HCT116 (cell line): ENCODE measurements around the gene BMAL1. TPM values are rescaled to one million over a fixed set of nuclear protein-coding genes. Genes with fewer than 3 reads are reported as not detected.

Experiments
- ATAC-seq: fragments of 200-7000 bp; cut with Tn5 transposase; 2 replicates; pipeline ENCODE4 v1.9.1; 2020; ENCODE audit warnings: mild to moderate bottlenecking, moderate library complexity
- BruUV-seq: library from RNA; stranded (reverse); fragments of 400-500 nt; replicated peaks from 2 replicates; lab custom pipeline; 2021; lab: Mats Ljungman, UMichigan
- CTCF ChIA-PET: fragments of 300-600 bp; sonication (Branson Sonifier 250); formaldehyde crosslinking; loops from one replicate; lab custom pipeline; 2021; ENCODE audit warnings: antibody characterized with exemption; lab: Charles Lee
- POLR2A ChIA-PET: fragments of 300-600, 350-600 bp; sonication (Branson Sonifier 250); formaldehyde crosslinking; loops from one replicate; lab custom pipeline; 2021; ENCODE audit warnings: antibody characterized with exemption; lab: Charles Lee
- RAD21 ChIA-PET, 2 experiments: fragments of 300-600 bp; sonication (Branson Sonifier 250); formaldehyde crosslinking; loops; one replicate each; lab custom pipeline; 2023; ENCODE audit warnings: low total read pairs in 2 of 2; ENCODE audit not compliant: uncharacterized antibody in 2 of 2, unreplicated experiment in 2 of 2, low non-redundant PET in 1 of 2; lab: Charles Lee
- DNase-seq: peaks from one replicate; pipeline ENCODE4 v3.0.0-alpha.2; 2010; ENCODE audit warnings: low read depth, low spot score
- H2AFZ ChIP-seq: fragments of 200-600 bp; shearing (Covaris generic), sonication (generic); 2 replicates; pipeline ENCODE4 v1.6.1; 2017; ENCODE audit warnings: low read depth, mixed run types, mixed read lengths, antibody characterized with exemption, low read length; ENCODE audit not compliant: poor library complexity, severe bottlenecking
- H3K27ac ChIP-seq: 2 replicates; pipeline ENCODE4 v1.5.1; 2012; ENCODE audit warnings: low read depth, low read length
- H3K27me3 ChIP-seq: fragments of 200-600 bp; sonication (generic); 2 replicates; pipeline ENCODE4 v1.6.1; 2016; ENCODE audit warnings: mixed run types, low read length, mixed read lengths; ENCODE audit not compliant: insufficient read depth
- H3K36me3 ChIP-seq, 2 experiments: fragments of 200-500 bp in 1 of 2; fragments of 200-600 bp in 1 of 2; sonication (Bioruptor generic) in 1 of 2; sonication (generic) in 1 of 2; 2 replicates each; pipeline versions ENCODE4 v1.5.1 to v1.6.1; 2014 to 2016; ENCODE audit warnings: low read length in 2 of 2, inconsistent platforms in 1 of 2, mixed read lengths in 1 of 2, mixed run types in 1 of 2; ENCODE audit not compliant: insufficient read depth in 2 of 2, control insufficient read depth in 1 of 2
- H3K4me1 ChIP-seq, 2 experiments: fragments of 200-600 bp in 1 of 2; sonication (generic) in 1 of 2; 2 replicates each; pipeline versions ENCODE4 v1.5.1 to v1.6.1; 2012 to 2017; ENCODE audit warnings: low read length in 2 of 2, inconsistent platforms in 1 of 2, mild to moderate bottlenecking in 1 of 2, mixed read lengths in 1 of 2, mixed run types in 1 of 2, moderate library complexity in 1 of 2; ENCODE audit not compliant: insufficient read depth in 2 of 2, control insufficient read depth in 1 of 2
- H3K4me2 ChIP-seq: fragments of 200-600 bp; sonication (generic); 2 replicates; pipeline ENCODE4 v1.6.1; 2017; ENCODE audit warnings: mixed run types, low read length, mixed read lengths
- H3K4me3 ChIP-seq, 2 experiments: fragments of 200-600 bp in 1 of 2; sonication (generic) in 1 of 2; replicated peaks in 1 of 2; 2 replicates each; pipeline ENCODE4 v1.5.1; 2011 to 2016; ENCODE audit warnings: low read length in 2 of 2, control low read depth in 1 of 2, low read depth in 1 of 2, mild to moderate bottlenecking in 1 of 2, mixed read lengths in 1 of 2, mixed run types in 1 of 2
- H3K79me2 ChIP-seq: fragments of 200-600 bp; sonication (generic); 2 replicates; pipeline ENCODE4 v1.6.1; 2017; ENCODE audit warnings: mild to moderate bottlenecking, mixed run types, low read length, moderate library complexity, mixed read lengths; ENCODE audit not compliant: insufficient read depth
- H3K9ac ChIP-seq: fragments of 200-600 bp; sonication (generic); 2 replicates; pipeline ENCODE4 v1.6.1; 2016; ENCODE audit warnings: low read length, mixed read lengths
- H3K9me2 ChIP-seq: fragments of 200-600 bp; sonication (generic), shearing (Covaris generic); 2 replicates; pipeline ENCODE4 v1.6.1; 2017; ENCODE audit warnings: mixed run types, mild to moderate bottlenecking, moderate library complexity; ENCODE audit not compliant: insufficient read depth
- H3K9me3 ChIP-seq, 2 experiments: fragments of 200-500 bp in 1 of 2; fragments of 200-600 bp in 1 of 2; sonication (Bioruptor generic) in 1 of 2; sonication (generic) in 1 of 2; 2 replicates each; pipeline ENCODE4 v1.6.1; 2014 to 2017; ENCODE audit warnings: low read length in 2 of 2, mixed read lengths in 2 of 2, inconsistent platforms in 1 of 2, low read depth in 1 of 2, mild to moderate bottlenecking in 1 of 2, mixed run types in 1 of 2, moderate library complexity in 1 of 2; ENCODE audit not compliant: control insufficient read depth in 1 of 2, insufficient read depth in 1 of 2
- H4K20me1 ChIP-seq: fragments of 200-600 bp; sonication (generic), shearing (Covaris generic); 2 replicates; pipeline ENCODE4 v1.6.1; 2017; ENCODE audit warnings: mixed run types, mild to moderate bottlenecking, moderate library complexity; ENCODE audit not compliant: insufficient read depth
- ATF3 ChIP-seq: IDR thresholded peaks from 2 replicates; pipeline ENCODE4 v1.6.1; 2012
- CBX3 ChIP-seq: IDR thresholded peaks from 2 replicates; pipeline ENCODE4 v1.6.1; 2012; ENCODE audit warnings: low read depth
- CEBPB ChIP-seq: IDR thresholded peaks from 2 replicates; pipeline ENCODE4 v1.6.1; 2012; ENCODE audit warnings: low read depth
- CTCF ChIP-seq, 3 experiments: fragments of 200-600 bp in 1 of 3; sonication (generic) in 1 of 3; IDR thresholded peaks in 2 of 3; conservative IDR thresholded peaks in 1 of 3; 2 replicates each; pipeline ENCODE4 v1.5.1; 2012 to 2017; ENCODE audit warnings: low read depth in 2 of 3, low read length in 2 of 3, antibody characterized with exemption in 1 of 3, borderline replicate concordance in 1 of 3, control low read depth in 1 of 3, mild to moderate bottlenecking in 1 of 3, mixed read lengths in 1 of 3, mixed run types in 1 of 3, moderate library complexity in 1 of 3; ENCODE audit not compliant: insufficient read depth in 1 of 3
- EGR1 ChIP-seq: IDR thresholded peaks from 2 replicates; pipeline ENCODE4 v1.6.1; 2012; ENCODE audit warnings: low read depth
- EZH2phosphoT487 ChIP-seq: fragments of 200-600 bp; IDR thresholded peaks from 2 replicates; pipeline ENCODE4 v1.6.1; 2018; ENCODE audit warnings: antibody characterized with exemption, borderline replicate concordance
- JUND ChIP-seq: IDR thresholded peaks from 2 replicates; pipeline ENCODE4 v1.6.1; 2012
- SRF ChIP-seq: IDR thresholded peaks from 2 replicates; pipeline ENCODE4 v1.6.1; 2012; ENCODE audit warnings: low read depth
- TCF7L2 ChIP-seq: IDR thresholded peaks from 2 replicates; pipeline ENCODE4 v1.7.0; 2011; ENCODE audit warnings: borderline replicate concordance, inconsistent platforms; ENCODE audit not compliant: insufficient read depth, insufficient read length; ENCODE audit errors: extremely low read depth
- ZFX ChIP-seq: fragments of 450-650 bp; IDR thresholded peaks from 2 replicates; pipeline ENCODE4 v1.6.1; 2017
- ZNF274 ChIP-seq: fragments of 200-500 bp; sonication (Bioruptor generic); IDR thresholded peaks from 2 replicates; pipeline ENCODE4 v1.6.1; 2014; ENCODE audit warnings: mild to moderate bottlenecking, low read depth, low read length, inconsistent platforms
- intact Hi-C: fragments of 100-400 bp; cut with micrococcal nuclease; formaldehyde crosslinking; loops from 2 replicates; pipeline ENCODE4 v1.10.0; 2022
- total RNA-seq: library from RNA; stranded (reverse); gene quantifications from one replicate; pipeline ENCODE4 v1.2.1, GENCODE V29; 2021; ENCODE audit not compliant: unreplicated experiment

BMAL1 gene
- total RNA-seq, 1 experiment from 2014 or later, result 17.6 TPM

GRCh38 chr11:13376402-13376801 lies 98.8 kb downstream of the BMAL1 start:
- DNase-seq (no peak), ATAC-seq (no peak)
- TF ChIP-seq ZFX (no peak), ATF3 (no peak), JUND (no peak), CBX3 (no peak), EGR1 (no peak), TCF7L2 (no peak), EZH2phosphoT487 (no peak), CTCF (IDR thresholded peaks at IDR 0.05 in 2 of 3, conservative IDR thresholded peaks at IDR 0.05 in 1 of 3; ENCODE audit: borderline replicate concordance in 1 of 3, insufficient read depth in 1 of 3, low read depth in 2 of 3, low read length in 2 of 3) (no peak)
- Histone ChIP-seq H4K20me1 (no peaks in the 10 kb centered on the region), H3K4me2 (no peak overlapping the region), H3K9me2 (no peaks in the 10 kb centered on the region), H2AFZ (no peak overlapping the region), H3K79me2 (no peaks in the 10 kb centered on the region), H3K4me1 (no peaks in the 10 kb centered on the region), H3K4me3 (no peak overlapping the region), H3K27me3 (no peaks in the 10 kb centered on the region), H3K27ac (no peak overlapping the region), H3K36me3 (peaks cover 4 to 7% of the 10 kb centered on the region in 2 experiments; a peak in 2 of 4 replicates), H3K9ac (no peak overlapping the region), H3K9me3 (no peaks in the 10 kb centered on the region)
- no TSS peak for BruUV-seq
- POLR2A ChIA-PET, result no interaction called here
- CTCF ChIA-PET, result interaction anchor here (1.1 to 2.9 kb wide), 3 partner anchors 10 to 166 kb away, joined by 3 to 6 read pairs (median 3); no protein-coding TSS in a partner anchor
- RAD21 ChIA-PET, result no interaction called here
- intact Hi-C loops, result no loop called here

DNA sequence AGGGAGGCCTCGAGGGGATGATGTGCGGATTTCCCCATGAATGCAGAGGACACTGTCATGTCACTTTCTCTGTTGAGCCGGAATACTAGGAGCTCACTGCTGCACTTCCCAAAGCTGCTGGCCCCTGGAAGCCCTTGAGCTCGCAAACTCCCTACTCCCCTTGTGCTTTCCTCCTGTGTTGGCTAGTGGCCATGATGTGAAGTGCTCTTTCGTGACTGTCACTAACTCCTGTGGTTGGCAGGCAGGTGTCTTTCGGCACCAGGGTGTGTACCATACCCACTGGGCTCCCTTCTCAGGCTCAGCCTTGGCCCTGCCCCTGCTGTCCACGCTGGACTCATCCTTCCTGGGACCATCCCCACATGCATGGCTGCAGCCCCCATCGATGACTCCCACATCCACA lies 99.2 kb downstream of the BMAL1 start:
- H3K27ac ChIP-seq, result no peak overlapping the region
- TF ChIP-seq SRF, result no peak
- TF ChIP-seq CEBPB, result no peak
- TF ChIP-seq ZNF274, result no peak
- H2AFZ ChIP-seq, result no peak overlapping the region
- H3K79me2 ChIP-seq, result no peaks in the 10 kb centered on the region
- ChIA-PET POLR2A (no interaction called here), CTCF (interaction anchor here (2.9 kb wide), 1 partner anchor 23 kb away, joined by 6 read pairs; no protein-coding TSS in a partner anchor), RAD21 (no interaction called here)
- no peak overlapping the region for H3K9ac ChIP-seq
- H4K20me1 ChIP-seq, result no peaks in the 10 kb centered on the region
- no peaks in the 10 kb centered on the region for H3K9me2 ChIP-seq
- no peaks in the 10 kb centered on the region for H3K4me1 ChIP-seq
- H3K9me3 ChIP-seq, result no peaks in the 10 kb centered on the region
- H3K36me3 ChIP-seq, result peaks cover 4 to 7% of the 10 kb centered on the region in 2 experiments; a peak in 2 of 4 replicates
- intact Hi-C loops, result no loop called here
- H3K27me3 ChIP-seq, result no peaks in the 10 kb centered on the region
- H3K4me2 ChIP-seq, result no peak overlapping the region
- no TSS peak for BruUV-seq
- H3K4me3 ChIP-seq, result no peak overlapping the region
- no peak for ATAC-seq
- no peak for DNase-seq
